Endothelial cell of umbilical vein (primary cell): ENCODE results near the gene RETREG3. TPM values are rescaled to one million over a fixed set of nuclear protein-coding genes. Genes with fewer than 3 reads are reported as not detected.

Source experiments
- BruUV-seq: library from RNA; stranded (reverse); fragments of 400-500 nt; replicated peaks from 2 replicates; lab custom pipeline; 2021; lab: Mats Ljungman, UMichigan
- CTCF ChIA-PET: fragments of 300-600, 350-600 bp; sonication (Branson Sonifier 250); formaldehyde crosslinking; loops from one replicate; lab custom pipeline; 2021; ENCODE audit warnings: antibody characterized with exemption, inconsistent platforms; lab: Charles Lee
- POLR2A ChIA-PET: fragments of 300-600, 350-600 bp; sonication (Branson Sonifier 250); formaldehyde crosslinking; loops from one replicate; lab custom pipeline; 2021; ENCODE audit warnings: antibody characterized with exemption, inconsistent platforms; lab: Charles Lee
- DNase-seq: peaks from one replicate; pipeline ENCODE4 v3.0.0-alpha.2; 2011; ENCODE audit warnings: low read depth, low spot score
- FAIRE-seq: peaks from 2 replicates; lab custom pipeline; 2011; peaks lifted over from hg19 to GRCh38; lab: Jason Lieb, UNC
- H2AFZ ChIP-seq: 2 replicates; pipeline ENCODE4 v1.6.0; 2012; ENCODE audit warnings: low read depth, low read length, control low read depth, inconsistent platforms
- H3K27ac ChIP-seq: 2 replicates; pipeline ENCODE4 v1.5.1; 2011; ENCODE audit warnings: low read depth, mild to moderate bottlenecking, control low read depth, low read length, moderate library complexity; ENCODE audit not compliant: insufficient read depth
- H3K27me3 ChIP-seq, 2 experiments: 2 replicates each; pipeline versions ENCODE4 v1.6.0 to v1.6.1; 2011; ENCODE audit warnings: low read length in 2 of 2, mixed read lengths in 1 of 2; ENCODE audit not compliant: control insufficient read depth in 2 of 2, insufficient read depth in 2 of 2
- H3K36me3 ChIP-seq, 2 experiments: 2 replicates in 1 of 2; 3 replicates in 1 of 2; pipeline ENCODE4 v1.5.1; 2011; ENCODE audit warnings: low read length in 2 of 2, mild to moderate bottlenecking in 1 of 2, moderate library complexity in 1 of 2; ENCODE audit not compliant: control insufficient read depth in 2 of 2, insufficient read depth in 2 of 2; ENCODE audit errors: extremely low read depth in 1 of 2
- H3K4me1 ChIP-seq: 3 replicates; pipeline ENCODE4 v1.5.1; 2011; ENCODE audit warnings: mild to moderate bottlenecking, low read length; ENCODE audit not compliant: control insufficient read depth, insufficient read depth; ENCODE audit errors: extremely low read depth
- H3K4me2 ChIP-seq: 2 replicates; pipeline ENCODE4 v1.6.1; 2011; ENCODE audit warnings: low read length, control low read depth, mixed read lengths; ENCODE audit not compliant: insufficient read depth
- H3K4me3 ChIP-seq, 3 experiments: fragments of 200-600 bp in 1 of 3; sonication (generic), shearing (Covaris generic) in 1 of 3; replicated peaks in 1 of 3; 2 replicates each; pipeline ENCODE4 v1.5.1; 2011 to 2016; ENCODE audit warnings: control low read depth in 3 of 3, low read length in 3 of 3, mild to moderate bottlenecking in 2 of 3, inconsistent platforms in 1 of 3, low read depth in 1 of 3, moderate library complexity in 1 of 3; ENCODE audit not compliant: insufficient read depth in 1 of 3
- H3K79me2 ChIP-seq: 2 replicates; pipeline ENCODE4 v1.6.0; 2012; ENCODE audit warnings: low read length, inconsistent platforms; ENCODE audit not compliant: control insufficient read depth, insufficient read depth
- H3K9ac ChIP-seq: replicated peaks from 2 replicates; pipeline ENCODE3; 2011; ENCODE audit warnings: low read length, control low read depth; ENCODE audit not compliant: insufficient read depth; ENCODE audit errors: extremely low read depth
- H3K9me1 ChIP-seq: replicated peaks from 3 replicates; pipeline ENCODE4 v1.6.0; 2011; ENCODE audit warnings: mild to moderate bottlenecking, low read length; ENCODE audit not compliant: control insufficient read depth, insufficient read depth; ENCODE audit errors: extremely low read depth
- H3K9me3 ChIP-seq: replicated peaks from 2 replicates; pipeline ENCODE4 v1.5.1; 2012; ENCODE audit warnings: low read length, inconsistent platforms; ENCODE audit not compliant: control insufficient read depth, insufficient read depth
- H4K20me1 ChIP-seq: replicated peaks from 2 replicates; pipeline ENCODE3; 2011; ENCODE audit warnings: mild to moderate bottlenecking, low read length; ENCODE audit not compliant: control insufficient read depth, insufficient read depth; ENCODE audit errors: extremely low read depth
- EZH2 ChIP-seq: IDR thresholded peaks from 2 replicates; pipeline ENCODE4 v1.6.1; 2012; ENCODE audit warnings: borderline replicate concordance, low read depth, mild to moderate bottlenecking, moderate library complexity, low read length, inconsistent platforms; ENCODE audit not compliant: severe bottlenecking
- FOS ChIP-seq: IDR thresholded peaks from 2 replicates; pipeline ENCODE4 v1.6.1; 2011; ENCODE audit warnings: mild to moderate bottlenecking, low read length, moderate library complexity, borderline replicate concordance; ENCODE audit not compliant: insufficient read depth
- GATA2 ChIP-seq: IDR thresholded peaks from 2 replicates; pipeline ENCODE4 v1.7.0; 2011; ENCODE audit warnings: low read depth, mild to moderate bottlenecking, moderate library complexity, mixed read lengths, low read length; ENCODE audit not compliant: insufficient read length, insufficient read depth
- JUN ChIP-seq: IDR thresholded peaks from 2 replicates; pipeline ENCODE4 v1.6.1; 2011; ENCODE audit warnings: borderline replicate concordance, low read depth; ENCODE audit not compliant: insufficient read length, insufficient read depth
- MYC ChIP-seq: IDR thresholded peaks from one replicate; pipeline ENCODE4 v1.6.1; 2011; ENCODE audit warnings: mild to moderate bottlenecking, low read depth, low read length
- POLR2A ChIP-seq: IDR thresholded peaks from 2 replicates; pipeline ENCODE4 v1.6.1; 2012; ENCODE audit warnings: low read depth, mild to moderate bottlenecking, control low read depth, low read length
- POLR2AphosphoS5 ChIP-seq: IDR thresholded peaks from 2 replicates; pipeline ENCODE4 v1.6.1; 2012; ENCODE audit warnings: low read depth, mild to moderate bottlenecking, control low read depth, low read length, moderate library complexity; ENCODE audit not compliant: insufficient read depth
- dilution Hi-C: fragments of 300-500 bp; cut with MboI; formaldehyde crosslinking; loops from one replicate; pipeline ENCODE4 v1.15.0; 2019; ENCODE audit warnings: low sequenced_read_pairs; ENCODE audit not compliant: extremely low pct_ligation_motif_present
- intact Hi-C: fragments of 100-400 bp; cut with micrococcal nuclease; formaldehyde crosslinking; loops from one replicate; pipeline ENCODE4 v1.10.0; 2022
- polyA plus RNA-seq, 4 experiments: library from polyadenylated mRNA; depleted of rRNA in 3 of 4; stranded (reverse) in 3 of 4; unstranded in 1 of 4; fragments of >200 nt; gene quantifications; 2 replicates each; pipeline versions ENCODE4 v1.2.1 to v1.2.3, GENCODE V29; 2011 to 2012; ENCODE audit warnings: missing spikeins in 1 of 4
- total RNA-seq: library from RNA; stranded (reverse); gene quantifications from 2 replicates; pipeline ENCODE4 v1.2.3, GENCODE V29; 2021
- TF ChIP-seq, protein P1 (sequence below): IDR thresholded peaks from 2 replicates; pipeline ENCODE4 v1.6.1; 2011; ENCODE audit not compliant: insufficient read depth, insufficient read length
- TF ChIP-seq, protein P2 (sequence below), 2 donors: IDR thresholded peaks; 1 replicate in 1 of 2; 2 replicates in 1 of 2; pipeline ENCODE4 v1.5.1; 2011; ENCODE audit warnings: low read length in 2 of 2, mild to moderate bottlenecking in 2 of 2, moderate library complexity in 2 of 2, control low read depth in 1 of 2, inconsistent platforms in 1 of 2, low read depth in 1 of 2; ENCODE audit not compliant: insufficient read depth in 1 of 2; ENCODE audit errors: extremely low read depth in 1 of 2

RETREG3 gene
- total and polyA plus RNA-seq, 2 donors (not counting 3 experiments of a cell fraction or from before 2014, with no cell fraction given), result 36.2 to 53.4 TPM

DNA sequence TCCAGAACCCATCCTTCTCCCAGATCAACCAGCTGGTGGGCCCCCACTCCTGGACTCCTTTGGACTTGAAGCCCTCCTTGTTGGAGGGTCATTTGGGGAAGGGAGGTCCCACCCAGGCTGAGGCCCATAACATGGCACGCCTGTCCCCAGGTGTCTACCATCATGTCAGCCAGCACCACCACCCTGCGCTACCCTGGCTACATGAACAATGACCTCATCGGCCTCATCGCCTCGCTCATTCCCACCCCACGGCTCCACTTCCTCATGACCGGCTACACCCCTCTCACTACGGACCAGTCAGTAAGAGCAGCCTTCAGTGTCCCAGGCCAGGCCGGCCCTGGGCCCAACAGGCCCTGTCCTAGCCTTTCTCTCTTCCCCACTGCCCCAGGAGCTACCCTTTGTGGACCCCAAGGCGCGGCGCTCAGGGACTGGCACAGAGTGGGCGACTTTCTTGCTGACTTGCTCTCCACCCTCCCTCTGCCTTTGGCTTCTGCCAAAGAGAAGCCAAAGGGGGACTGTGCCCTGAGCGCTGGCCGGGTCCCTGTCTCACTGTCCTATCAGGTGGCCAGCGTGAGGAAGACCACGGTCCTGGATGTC is 4.6 kb upstream of the RETREG3 start:
- H4K20me1 ChIP-seq, result no peaks in the 10 kb centered on the region
- no peaks in the 10 kb centered on the region for H3K27me3 ChIP-seq
- H3K79me2 ChIP-seq, result peaks cover 6% of the 10 kb centered on the region
- H3K9ac ChIP-seq, result no peak overlapping the region
- peaks cover 20 to 24% of the 10 kb centered on the region in 2 experiments for H3K36me3 ChIP-seq
- no TSS peak for BruUV-seq
- intact Hi-C loops (no loop called here), dilution Hi-C loops (no loop called here)
- TF ChIP-seq JUN, result no peak
- TF ChIP-seq, protein P1, sequence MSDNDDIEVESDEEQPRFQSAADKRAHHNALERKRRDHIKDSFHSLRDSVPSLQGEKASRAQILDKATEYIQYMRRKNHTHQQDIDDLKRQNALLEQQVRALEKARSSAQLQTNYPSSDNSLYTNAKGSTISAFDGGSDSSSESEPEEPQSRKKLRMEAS, result no peak
- CTCF ChIA-PET, result interaction anchor here (1.0 kb wide), 1 partner anchor 35 kb away, joined by 4 read pairs; no protein-coding TSS in a partner anchor
- H3K4me2 ChIP-seq, result no peak overlapping the region
- H2AFZ ChIP-seq, result no peak overlapping the region
- no peaks in the 10 kb centered on the region for H3K9me3 ChIP-seq
- no peak overlapping the region for H3K4me3 ChIP-seq
- H3K27ac ChIP-seq, result no peak overlapping the region
- H3K4me1 ChIP-seq, result peaks cover 4% of the 10 kb centered on the region
- FAIRE-seq (no peak), DNase-seq (no peak)
- POLR2A ChIA-PET, result no interaction called here
- H3K9me1 ChIP-seq, result no peaks in the 10 kb centered on the region

DNA sequence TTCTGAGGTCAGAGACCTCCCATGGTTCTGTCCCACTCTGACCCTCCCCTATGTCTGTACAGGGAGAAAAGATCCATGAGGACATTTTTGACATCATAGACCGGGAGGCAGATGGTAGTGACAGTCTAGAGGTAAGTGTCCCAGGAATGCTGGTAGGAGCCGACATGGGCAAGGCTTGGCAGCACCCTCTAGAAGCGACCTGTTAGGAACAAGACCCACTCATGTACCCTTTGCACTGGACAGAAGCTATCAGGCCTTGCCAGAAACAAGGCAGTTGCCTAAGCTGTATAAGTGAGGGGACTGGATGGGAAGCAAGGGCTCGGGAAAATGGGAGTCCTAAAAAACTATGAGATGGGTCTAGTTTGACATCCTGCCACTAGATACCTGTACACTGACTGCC is 2.8 kb upstream of the RETREG3 start:
- H4K20me1 ChIP-seq, result no peaks in the 10 kb centered on the region
- FAIRE-seq (no peak), DNase-seq (no peak)
- dilution Hi-C loops (no loop called here), intact Hi-C loops (no loop called here)
- no peak overlapping the region for H3K4me3 ChIP-seq
- H3K27ac ChIP-seq, result no peak overlapping the region
- TF ChIP-seq MYC (no peak), FOS (no peak), EZH2 (no peak), POLR2A (no peak), GATA2 (no peak), POLR2AphosphoS5 (no peak)
- TF ChIP-seq, protein P2, sequence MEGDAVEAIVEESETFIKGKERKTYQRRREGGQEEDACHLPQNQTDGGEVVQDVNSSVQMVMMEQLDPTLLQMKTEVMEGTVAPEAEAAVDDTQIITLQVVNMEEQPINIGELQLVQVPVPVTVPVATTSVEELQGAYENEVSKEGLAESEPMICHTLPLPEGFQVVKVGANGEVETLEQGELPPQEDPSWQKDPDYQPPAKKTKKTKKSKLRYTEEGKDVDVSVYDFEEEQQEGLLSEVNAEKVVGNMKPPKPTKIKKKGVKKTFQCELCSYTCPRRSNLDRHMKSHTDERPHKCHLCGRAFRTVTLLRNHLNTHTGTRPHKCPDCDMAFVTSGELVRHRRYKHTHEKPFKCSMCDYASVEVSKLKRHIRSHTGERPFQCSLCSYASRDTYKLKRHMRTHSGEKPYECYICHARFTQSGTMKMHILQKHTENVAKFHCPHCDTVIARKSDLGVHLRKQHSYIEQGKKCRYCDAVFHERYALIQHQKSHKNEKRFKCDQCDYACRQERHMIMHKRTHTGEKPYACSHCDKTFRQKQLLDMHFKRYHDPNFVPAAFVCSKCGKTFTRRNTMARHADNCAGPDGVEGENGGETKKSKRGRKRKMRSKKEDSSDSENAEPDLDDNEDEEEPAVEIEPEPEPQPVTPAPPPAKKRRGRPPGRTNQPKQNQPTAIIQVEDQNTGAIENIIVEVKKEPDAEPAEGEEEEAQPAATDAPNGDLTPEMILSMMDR (IDR thresholded peaks at IDR 0.05; ENCODE audit: extremely low read depth in 1 of 2, insufficient read depth in 1 of 2, low read depth in 1 of 2, low read length in 2 of 2), result no peak
- ChIA-PET CTCF (no interaction called here), POLR2A (no interaction called here)
- no peak overlapping the region for H2AFZ ChIP-seq
- H3K9me1 ChIP-seq, result no peaks in the 10 kb centered on the region
- peaks cover 20 to 24% of the 10 kb centered on the region in 2 experiments for H3K36me3 ChIP-seq
- no peaks in the 10 kb centered on the region for H3K27me3 ChIP-seq
- BruUV-seq, result no TSS peak
- no peak overlapping the region for H3K4me2 ChIP-seq
- no peak overlapping the region for H3K9ac ChIP-seq
- peaks cover 11% of the 10 kb centered on the region for H3K4me1 ChIP-seq
- H3K9me3 ChIP-seq, result no peaks in the 10 kb centered on the region
- peaks cover 23% of the 10 kb centered on the region for H3K79me2 ChIP-seq
